ENCODE measurements around the gene MSANTD3.

The MSANTD3 gene

DNA sequence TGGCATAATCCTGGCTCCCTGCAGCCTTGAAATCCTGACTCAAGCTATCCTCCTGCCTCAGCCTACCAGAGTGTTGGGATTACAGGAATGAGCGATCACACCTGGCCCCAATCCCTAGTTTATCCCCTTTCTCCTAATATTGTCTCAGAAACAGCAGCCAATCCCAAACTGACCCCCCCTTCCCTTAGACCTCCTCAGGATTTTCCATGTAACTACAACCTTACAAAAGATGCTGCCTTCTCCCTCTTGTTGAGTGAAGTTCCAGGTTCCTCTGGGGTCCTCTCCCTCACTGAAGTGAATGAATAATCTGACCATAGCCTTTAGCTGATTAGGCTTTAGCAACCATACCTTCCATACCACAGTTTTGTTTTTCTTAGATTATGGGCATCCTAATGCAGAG, 25.9 kb upstream of the MSANTD3 start:
- TF ChIP-seq, protein P1, sequence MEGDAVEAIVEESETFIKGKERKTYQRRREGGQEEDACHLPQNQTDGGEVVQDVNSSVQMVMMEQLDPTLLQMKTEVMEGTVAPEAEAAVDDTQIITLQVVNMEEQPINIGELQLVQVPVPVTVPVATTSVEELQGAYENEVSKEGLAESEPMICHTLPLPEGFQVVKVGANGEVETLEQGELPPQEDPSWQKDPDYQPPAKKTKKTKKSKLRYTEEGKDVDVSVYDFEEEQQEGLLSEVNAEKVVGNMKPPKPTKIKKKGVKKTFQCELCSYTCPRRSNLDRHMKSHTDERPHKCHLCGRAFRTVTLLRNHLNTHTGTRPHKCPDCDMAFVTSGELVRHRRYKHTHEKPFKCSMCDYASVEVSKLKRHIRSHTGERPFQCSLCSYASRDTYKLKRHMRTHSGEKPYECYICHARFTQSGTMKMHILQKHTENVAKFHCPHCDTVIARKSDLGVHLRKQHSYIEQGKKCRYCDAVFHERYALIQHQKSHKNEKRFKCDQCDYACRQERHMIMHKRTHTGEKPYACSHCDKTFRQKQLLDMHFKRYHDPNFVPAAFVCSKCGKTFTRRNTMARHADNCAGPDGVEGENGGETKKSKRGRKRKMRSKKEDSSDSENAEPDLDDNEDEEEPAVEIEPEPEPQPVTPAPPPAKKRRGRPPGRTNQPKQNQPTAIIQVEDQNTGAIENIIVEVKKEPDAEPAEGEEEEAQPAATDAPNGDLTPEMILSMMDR (IDR thresholded peaks at IDR 0.05): no peak
- TF ChIP-seq ZFX (IDR thresholded peaks at IDR 0.05; ENCODE audit: borderline replicate concordance): no peak
- no peak overlapping the region for H3K27ac ChIP-seq

DNA sequence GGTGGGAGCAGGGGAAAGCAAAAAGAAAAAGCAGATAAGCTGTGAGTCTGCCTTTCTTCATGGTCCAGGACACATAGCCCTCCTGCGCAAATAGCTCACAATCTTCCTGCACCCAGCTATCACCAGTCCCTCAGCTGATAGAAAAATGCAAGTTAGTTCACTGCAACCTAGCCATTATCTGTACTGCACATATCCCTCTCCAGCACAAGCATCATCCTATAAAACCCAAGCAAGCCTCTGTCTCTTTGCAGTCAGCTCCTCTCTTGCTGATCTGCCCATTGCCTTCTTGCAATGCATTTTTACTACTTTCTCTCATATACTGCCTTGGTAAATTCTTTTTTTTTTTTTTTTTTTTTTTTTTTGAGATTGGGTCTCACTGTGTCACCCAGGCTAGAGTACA, 20.0 kb upstream of the MSANTD3 start:
- no peak overlapping the region for H3K27ac ChIP-seq
- no peak for TF ChIP-seq ZFX (IDR thresholded peaks at IDR 0.05; ENCODE audit: borderline replicate concordance)
- TF ChIP-seq, protein P1 (IDR thresholded peaks at IDR 0.05): no peak

DNA sequence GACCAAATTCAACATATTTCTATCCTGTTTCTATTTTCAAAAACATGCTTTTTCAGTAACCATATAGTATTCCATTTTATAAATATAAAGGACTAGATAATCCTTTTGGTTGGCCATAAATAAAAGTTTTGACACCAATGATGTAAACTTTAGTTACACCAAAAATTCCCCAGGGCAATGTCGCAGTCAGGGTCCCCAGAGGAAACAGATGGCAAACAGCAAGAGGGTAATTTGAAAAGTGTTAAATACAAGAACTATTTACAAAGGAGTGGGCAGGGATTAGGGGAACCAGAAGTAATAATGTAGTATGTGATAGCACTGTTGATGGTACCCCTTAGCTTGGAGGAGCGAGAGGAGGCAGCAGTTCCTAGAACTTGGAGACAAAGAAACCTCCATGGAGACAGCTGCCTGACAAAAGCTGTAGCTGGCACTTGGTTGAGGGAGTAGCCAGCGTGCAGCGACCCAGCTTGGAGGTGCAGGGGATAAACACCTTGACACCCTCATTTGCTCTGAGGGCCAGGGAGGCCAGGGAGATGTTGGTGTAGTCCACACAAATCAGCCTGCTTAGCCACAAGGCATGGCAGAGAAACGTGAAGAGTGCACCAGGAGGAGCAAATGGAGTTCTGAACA, 18.3 kb upstream of the MSANTD3 start:
- no peak overlapping the region for H3K27ac ChIP-seq
- no peak for TF ChIP-seq ZFX (IDR thresholded peaks at IDR 0.05; ENCODE audit: borderline replicate concordance)
- TF ChIP-seq, protein P1 (IDR thresholded peaks at IDR 0.05): no peak

DNA sequence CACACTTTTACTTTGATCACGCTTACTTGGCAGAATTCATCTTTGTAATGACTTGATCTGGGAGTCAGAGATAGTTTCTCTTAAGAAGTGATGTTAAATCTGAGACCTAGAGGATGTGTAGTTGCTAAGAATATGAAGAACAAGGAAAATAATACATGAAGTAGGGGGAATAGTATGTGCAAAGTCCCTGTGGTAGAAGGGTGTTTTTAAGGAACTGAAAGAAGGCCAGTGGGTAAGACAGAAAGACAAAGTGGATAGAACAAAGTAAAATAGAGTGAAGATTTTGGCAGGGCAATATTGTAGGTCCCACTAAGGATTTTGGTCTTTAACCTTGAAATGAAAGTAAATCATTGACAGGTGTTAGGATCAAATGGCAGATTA, 17.8 kb upstream of the MSANTD3 start:
- no peak overlapping the region for H3K27ac ChIP-seq
- TF ChIP-seq, protein P1 (IDR thresholded peaks at IDR 0.05): no peak
- no peak for TF ChIP-seq ZFX (IDR thresholded peaks at IDR 0.05; ENCODE audit: borderline replicate concordance)

DNA sequence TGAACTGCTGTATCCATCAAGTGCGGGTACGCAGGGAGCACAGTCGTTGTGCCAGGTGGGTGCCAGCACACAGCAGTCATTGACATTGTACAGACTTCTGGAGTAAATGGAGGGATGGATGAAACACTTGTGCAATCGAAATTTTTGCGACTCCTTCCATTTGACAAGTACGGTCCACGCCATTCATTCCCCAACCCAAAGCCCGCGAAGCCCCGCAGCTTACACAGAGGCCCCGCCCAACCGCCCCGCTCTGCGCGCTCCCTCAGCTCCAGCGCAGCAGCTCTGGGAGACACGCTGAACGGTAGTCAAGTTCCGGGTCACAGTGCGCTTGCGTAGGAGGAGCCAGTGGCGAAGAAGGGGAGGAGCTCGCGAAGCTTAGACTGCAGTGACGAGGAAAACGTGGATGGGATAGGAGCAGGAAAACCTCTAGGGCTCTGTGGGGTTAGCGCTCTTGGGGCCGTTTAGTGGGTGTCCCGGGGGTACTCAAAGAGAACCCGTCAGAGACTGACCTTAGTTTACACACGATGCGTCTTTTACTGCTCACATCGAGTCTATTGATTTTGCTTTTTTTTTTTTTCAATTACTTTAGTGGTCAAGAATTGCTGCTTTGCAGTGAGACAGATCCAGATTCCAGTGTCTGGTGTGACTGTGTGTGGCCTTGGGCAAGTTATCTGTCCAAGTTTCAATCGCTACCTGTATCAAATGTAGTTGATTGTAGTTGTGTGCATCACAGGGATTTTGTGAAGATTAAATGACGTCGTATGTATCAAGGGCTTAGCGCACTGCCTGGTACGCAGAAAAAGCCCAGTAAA, 15.3 kb upstream of the MSANTD3 start:
- peak overlapping the region; percentile 32; the same call in 1 of the 2 replicates for H3K27ac ChIP-seq
- TF ChIP-seq, protein P1 (IDR thresholded peaks at IDR 0.05): no peak
- TF ChIP-seq ZFX (IDR thresholded peaks at IDR 0.05; ENCODE audit: borderline replicate concordance): no peak

DNA sequence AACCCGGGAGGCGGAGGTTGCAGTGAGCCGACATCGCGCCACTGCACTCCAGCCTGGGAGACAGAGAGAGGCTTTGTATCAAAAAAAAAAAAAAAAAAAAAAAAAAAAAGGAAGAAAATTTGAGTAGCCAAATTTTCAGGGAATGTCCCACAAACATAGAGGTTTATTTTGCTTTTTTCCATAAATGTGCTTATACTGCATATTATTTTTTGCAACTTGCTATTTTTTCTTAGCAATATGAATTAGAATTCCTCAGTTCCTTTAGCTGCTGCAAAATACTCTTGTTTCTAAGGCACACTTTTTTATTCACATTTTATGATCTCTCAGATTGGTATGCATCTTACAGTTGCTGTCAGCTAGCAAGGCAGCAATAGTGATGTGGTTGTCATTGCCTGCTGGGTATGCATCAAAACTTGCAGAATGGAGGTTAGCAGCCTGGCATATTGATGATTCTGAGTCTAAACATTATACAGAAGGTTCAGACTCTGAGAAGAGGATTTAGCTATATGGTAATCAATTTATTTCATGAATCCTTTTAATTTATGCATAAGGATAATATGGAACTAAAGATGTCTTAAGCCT, 13.0 kb upstream of the MSANTD3 start:
- no peak overlapping the region for H3K27ac ChIP-seq
- no peak for TF ChIP-seq ZFX (IDR thresholded peaks at IDR 0.05; ENCODE audit: borderline replicate concordance)
- TF ChIP-seq, protein P1 (IDR thresholded peaks at IDR 0.05): no peak

DNA sequence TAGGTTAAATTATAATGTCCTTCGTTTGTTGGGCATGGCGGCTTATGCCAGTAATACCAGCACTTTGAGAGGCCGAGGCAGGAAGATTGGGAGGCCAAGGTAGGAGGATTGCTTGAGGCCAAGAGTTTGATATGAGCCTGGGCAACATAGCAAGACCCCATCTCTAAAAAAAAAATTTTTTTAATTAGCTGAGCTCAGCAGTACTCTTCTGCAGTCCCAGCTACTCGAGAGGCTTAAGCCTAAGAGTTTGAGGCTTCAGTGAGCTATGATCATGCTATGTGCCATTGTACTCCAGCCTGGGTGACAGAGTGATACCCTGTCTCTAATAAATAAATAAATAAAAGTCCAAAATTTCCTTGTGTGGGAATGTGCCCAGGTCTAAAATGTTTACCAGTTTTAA, 9.1 kb upstream of the MSANTD3 start:
- no peak for TF ChIP-seq ZFX (IDR thresholded peaks at IDR 0.05; ENCODE audit: borderline replicate concordance)
- no peak overlapping the region for H3K27ac ChIP-seq
